GM12875 (cell line): Measurements from ENCODE around the gene SLC26A4.

Experiments
- H3K4me3 ChIP-seq: one replicate; pipeline ENCODE4 v1.5.1; 2011; ENCODE audit warnings: low read depth, low read length, control low read depth
- CTCF ChIP-seq: IDR thresholded peaks from 2 replicates; pipeline ENCODE4 v1.5.1; 2011; ENCODE audit warnings: low read depth, mild to moderate bottlenecking, control low read depth, inconsistent platforms, low read length, moderate library complexity, borderline replicate concordance; ENCODE audit not compliant: insufficient read depth

Gene SLC26A4

GRCh38 chr7:107703872-107704271, 43.2 kb downstream of the SLC26A4 start:
- no peak for TF ChIP-seq CTCF
- no peak overlapping the region for H3K4me3 ChIP-seq

- TF ChIP-seq CTCF: no peak
- no peak overlapping the region for H3K4me3 ChIP-seq
Measured at GRCh38 chr7:107708956-107709355, 48.3 kb downstream of the SLC26A4 start.

- H3K4me3 ChIP-seq: no peak overlapping the region
- no peak for TF ChIP-seq CTCF
Measured at GRCh38 chr7:107711301-107711700, 50.7 kb downstream of the SLC26A4 start.

GRCh38 chr7:107712025-107712424, 51.4 kb downstream of the SLC26A4 start:
- no peak overlapping the region for H3K4me3 ChIP-seq
- TF ChIP-seq CTCF: no peak

- no peak for TF ChIP-seq CTCF
- no peak overlapping the region for H3K4me3 ChIP-seq
Measured at GRCh38 chr7:107712896-107713295, 52.3 kb downstream of the SLC26A4 start.

- TF ChIP-seq CTCF: no peak
- H3K4me3 ChIP-seq: no peak overlapping the region
Measured at GRCh38 chr7:107715531-107715930, 54.9 kb downstream of the SLC26A4 start.

GRCh38 chr7:107718456-107719193, 58.0 kb downstream of the SLC26A4 start:
- no peak for TF ChIP-seq CTCF
- H3K4me3 ChIP-seq: no peak overlapping the region
